Stimulated activated CD4-positive, alpha-beta T cell treated with anti-CD3 and anti-CD28 coated beads, TNF-alpha, amount 100 ng/mL, for 1 hour (primary cell): ENCODE data around the gene EPB41L3.
"Not testable (repeated sequence)": the region's sequence is repeated elsewhere in the genome, so short reads cannot be mapped to it uniquely, and the experiment has no call there.

Experiments used
- DNase-seq, 3 donors: peaks; one replicate each; pipeline ENCODE4 v3.0.0-alpha.2; 2020; ENCODE audit warnings: low read depth in 3 of 3, low spot score in 1 of 3

Gene EPB41L3

DNA sequence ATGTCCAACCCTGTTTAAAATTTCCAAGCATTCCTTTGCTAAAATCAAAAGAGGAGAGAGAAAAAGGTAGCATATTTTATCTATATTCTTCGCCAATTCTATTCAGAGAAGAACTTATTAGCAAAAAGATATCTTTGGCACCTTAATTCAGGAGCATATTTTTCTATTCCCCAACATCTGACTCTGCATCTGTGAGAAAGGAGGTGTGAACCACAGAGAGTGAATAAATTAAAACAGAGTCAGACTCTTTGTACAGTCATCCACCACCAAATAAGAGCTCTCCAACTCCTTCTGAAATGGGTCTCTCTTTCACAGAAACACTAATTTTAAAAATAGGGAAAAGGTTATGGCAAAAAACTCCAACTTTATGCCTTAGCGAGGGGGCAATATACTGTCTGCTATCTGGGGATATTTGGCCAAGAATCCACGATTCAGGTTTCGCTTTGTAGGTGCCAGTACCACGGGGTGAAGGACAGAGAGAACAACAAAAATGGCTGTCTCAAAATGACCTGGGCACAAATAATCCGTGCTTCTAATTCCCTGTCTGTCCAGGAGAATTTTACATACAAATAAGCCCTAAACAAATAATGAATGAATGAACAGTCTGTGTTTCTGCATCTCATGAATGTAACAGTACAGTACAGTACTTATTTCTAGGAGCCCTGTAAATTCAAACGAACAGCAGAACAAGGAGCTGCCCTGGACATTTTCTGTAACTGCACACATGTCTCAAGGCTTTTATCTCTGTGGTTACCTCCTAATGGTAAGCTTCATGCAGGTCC lies 43.4 kb downstream of the EPB41L3 start:
- DNase-seq: no peak

DNA sequence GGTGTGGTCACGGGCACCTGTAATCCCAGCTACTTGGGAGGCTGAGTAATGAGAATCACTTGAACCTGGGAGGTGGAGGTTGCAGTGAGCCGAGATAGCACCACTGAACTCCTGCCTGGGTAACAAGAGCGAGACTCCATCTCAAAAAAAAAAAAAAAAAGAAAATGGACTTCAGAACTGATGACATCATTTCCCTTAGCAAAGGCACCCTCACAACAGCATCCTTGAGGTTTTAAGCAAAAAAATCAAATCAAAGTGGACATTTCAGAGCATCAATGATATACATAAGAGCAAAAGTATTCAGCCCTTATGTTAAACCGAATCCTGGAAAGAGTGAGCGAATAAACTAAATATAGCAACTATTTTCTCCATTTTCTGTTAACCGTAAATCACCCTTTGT lies 45.3 kb downstream of the EPB41L3 start:
- DNase-seq: no peak

DNA sequence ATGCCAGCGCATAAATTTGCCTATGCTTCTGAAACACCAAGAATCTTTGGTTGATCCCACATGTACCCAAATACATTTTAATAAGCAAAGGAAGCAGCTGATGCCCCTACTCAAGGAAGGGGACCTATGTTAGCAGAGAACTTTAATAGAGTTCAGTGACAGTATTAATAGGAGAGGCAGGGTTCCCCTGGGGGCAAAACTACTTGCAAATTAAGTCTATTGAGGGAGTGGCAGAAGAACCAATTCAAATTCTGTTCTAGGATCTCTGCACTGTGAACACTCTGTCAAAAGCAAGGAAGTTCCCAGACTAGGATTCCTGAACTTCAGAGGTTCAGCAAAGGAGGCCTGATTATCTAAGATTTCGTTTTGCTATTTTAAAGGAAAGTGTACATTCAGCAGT lies 47.5 kb downstream of the EPB41L3 start:
- DNase-seq: no peak

DNA sequence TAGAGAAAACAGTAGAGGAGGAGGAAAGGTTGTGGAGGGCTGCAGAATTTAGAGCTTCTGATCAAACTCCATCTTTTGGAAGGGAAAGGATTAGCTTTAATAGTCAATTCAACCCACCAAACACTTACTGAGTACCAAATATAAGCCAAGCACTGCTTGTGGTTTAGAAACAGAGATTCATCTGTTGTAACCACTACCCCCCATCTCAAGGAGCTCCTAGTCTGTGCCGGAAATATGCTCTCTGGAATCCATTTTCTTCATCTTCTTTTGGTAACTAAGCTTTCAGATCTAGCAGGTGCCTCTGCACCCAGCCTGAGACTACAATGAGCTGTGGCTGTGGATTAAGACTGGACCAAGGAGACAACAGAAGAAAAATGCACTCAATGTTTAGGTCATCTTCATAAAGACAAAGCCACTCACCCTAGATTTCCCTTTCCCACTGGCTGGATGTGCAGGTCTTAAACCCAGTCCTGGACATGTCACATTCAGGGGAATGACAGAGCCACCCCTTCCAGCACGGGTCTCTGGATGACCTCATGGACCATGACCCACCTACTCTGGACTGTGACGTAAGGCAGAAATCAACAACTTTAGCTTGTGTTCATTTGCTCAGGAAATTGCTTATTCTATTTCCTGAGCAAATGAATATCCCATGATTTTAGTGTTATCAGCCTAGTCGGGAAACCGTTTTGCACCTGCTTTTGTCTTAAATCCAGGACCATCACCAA lies 52.9 kb downstream of the EPB41L3 start:
- DNase-seq: no peak

DNA sequence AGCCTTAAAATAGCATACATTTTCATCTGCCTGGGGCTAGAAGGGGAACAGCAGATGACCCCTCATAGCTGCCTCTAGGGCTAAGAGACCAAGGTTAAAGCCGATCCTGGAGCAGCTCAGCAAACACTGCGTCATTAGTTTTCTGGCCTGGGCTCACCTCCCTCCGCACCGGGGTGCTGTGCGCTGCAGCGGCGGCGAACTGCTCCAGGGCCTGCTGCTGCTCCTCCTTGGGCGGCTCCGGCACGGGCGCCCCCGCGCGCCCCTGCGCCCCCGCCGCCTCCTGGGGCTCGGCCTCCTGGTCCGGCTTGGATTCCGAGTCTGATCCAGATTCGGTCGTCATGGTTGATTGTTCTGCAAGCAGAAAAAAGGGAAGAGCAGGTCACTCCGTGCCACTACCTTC lies 55.0 kb downstream of the EPB41L3 start:
- no peak for DNase-seq

DNA sequence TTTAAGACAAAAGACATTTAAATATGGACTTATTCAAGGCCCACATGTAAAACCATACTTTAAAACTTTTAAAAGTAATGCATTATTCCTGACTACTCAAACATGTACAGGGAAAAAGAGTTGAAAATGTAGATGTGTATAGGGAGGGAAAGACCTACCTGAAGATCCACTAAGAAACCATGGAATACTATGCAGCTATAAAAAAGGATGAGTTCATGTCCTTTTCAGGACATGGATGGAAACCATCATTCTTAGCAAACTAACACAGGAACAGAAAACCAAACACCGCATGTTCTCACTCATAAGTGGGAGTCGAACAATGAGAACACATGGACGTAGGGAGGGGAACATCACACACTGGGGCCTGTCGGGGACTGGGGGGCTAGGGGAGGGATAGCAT lies 55.8 kb downstream of the EPB41L3 start:
- not testable (repeated sequence) for DNase-seq

DNA sequence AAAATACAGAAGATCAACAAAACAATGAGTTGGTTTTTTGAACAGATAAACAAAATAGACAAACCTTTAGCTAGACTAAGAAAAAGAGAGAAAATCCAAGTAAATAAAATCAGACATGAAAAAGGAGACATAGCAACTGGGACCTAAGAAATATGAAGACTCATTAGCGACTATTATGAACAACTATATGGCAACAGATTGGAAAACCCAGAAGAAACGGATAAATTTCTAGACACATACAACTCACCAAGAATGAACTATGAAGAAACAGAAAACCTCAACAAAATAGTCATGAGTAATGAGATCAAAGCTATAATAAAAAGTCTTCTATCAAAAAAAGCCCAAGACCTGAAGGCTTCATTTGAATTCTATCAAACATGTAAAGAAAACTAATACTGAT lies 59.3 kb downstream of the EPB41L3 start:
- no peak for DNase-seq

DNA sequence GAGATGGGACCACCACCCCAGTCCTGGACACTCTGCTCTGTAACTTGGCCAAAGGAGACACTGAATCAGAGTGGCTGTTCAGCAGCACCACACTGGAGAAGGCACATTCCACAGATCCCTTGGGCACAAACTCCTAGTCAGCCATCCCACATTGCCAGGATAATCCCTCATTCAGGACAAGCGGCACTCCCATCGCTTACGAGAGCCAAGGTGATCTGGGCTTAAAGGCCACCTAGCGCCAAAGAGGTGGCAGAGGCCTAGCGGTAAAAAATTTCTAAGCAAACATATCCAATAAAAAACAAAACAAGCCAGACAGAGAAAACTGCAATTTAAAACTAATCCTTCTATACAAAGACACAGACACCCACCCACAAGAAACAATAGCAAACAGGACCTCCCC lies 62.2 kb downstream of the EPB41L3 start:
- DNase-seq: no peak

DNA sequence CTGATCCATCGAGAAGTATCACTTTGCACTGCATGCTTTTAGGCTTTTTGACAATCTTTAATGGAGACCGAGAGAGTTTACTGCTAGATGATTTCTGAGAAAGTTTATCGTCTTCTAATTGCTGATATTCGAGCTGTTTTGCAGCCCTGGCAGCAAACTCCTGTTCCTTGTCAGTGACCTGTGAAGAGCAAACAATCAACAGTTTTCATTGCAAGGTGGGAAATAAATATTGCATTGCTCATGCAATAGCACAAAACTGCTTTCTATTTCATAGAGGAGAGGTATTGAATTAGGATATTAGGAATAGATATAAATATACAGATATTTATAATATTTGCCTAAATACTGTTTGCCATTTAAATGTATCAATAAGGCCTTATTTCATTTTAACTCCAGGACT lies 65.5 kb downstream of the EPB41L3 start:
- no peak for DNase-seq

DNA sequence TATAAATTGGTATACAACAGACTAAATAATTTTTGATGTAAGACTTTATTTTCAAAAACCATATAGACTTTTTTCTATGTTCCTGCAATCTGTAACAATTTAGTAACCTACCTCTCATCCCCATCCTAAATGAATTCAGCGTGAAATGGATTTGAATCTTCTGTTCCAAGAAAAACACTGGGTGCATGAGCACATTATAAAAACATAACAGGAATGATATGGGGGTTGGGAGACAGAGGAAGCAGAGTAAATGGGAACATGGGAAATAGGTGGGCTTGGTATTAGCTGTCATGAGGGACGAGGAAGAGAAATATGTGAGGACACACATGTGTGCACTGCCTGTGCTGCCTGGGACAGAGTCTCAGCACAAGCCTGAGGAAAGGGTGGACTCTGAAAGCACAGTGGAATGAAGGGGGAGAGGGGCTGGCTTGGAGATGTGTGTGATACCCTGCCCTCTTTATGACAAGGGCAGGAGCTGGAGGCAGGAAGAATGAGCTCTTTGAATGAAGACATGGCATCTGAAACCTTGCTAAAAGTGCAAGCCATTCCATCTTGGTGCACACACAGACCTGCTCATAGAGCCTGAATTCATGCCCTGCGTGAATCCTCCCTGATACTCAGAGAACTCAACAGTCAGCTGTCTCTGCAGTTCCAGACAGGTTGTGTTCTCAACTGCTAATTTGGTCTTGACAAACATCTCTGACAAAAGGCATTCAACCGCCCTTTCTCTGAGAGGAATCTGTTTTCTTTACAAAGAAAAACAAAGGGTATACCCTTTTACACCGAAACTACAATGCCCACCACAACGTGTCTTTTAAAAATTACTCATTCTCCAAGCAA lies 66.6 kb downstream of the EPB41L3 start:
- no peak for DNase-seq

DNA sequence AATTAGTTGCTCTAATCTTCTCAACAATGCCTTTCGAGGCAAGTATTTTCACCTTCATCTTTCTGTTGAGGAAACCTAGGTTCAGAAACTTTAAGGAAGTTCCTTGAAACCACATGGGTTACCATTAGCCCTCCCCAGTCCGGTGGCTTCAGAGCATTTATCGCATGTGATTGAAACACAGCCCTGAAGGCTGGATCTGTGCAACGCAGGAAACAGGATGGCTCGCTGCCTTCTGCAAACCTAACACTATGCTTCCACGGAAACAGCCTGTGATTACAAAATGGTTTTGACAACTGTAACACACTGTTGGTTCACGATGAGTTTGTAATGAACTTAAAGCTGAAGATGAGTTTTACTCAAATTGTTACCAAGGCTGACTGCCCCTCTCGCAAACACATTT lies 68.5 kb downstream of the EPB41L3 start:
- no peak for DNase-seq

DNA sequence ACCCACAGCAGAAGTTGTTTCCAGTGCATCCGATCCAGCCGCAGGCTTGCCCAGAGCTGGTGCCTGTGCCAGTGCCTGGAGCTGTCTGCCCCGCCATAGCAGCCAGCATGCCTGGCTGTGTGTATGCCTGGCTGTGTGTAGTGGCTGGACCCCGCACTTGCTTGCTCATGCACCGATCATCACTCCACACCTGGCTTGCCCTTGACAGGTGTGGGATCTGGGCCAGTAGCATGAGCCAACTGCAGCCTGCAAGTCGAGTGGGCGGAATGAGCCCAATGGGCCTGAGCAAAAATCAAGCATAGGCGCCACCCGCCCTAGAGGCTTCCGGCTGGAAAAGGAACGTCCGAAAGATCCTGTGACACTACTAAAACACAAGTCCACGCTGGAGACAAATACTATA lies 74.5 kb downstream of the EPB41L3 start:
- no peak for DNase-seq

DNA sequence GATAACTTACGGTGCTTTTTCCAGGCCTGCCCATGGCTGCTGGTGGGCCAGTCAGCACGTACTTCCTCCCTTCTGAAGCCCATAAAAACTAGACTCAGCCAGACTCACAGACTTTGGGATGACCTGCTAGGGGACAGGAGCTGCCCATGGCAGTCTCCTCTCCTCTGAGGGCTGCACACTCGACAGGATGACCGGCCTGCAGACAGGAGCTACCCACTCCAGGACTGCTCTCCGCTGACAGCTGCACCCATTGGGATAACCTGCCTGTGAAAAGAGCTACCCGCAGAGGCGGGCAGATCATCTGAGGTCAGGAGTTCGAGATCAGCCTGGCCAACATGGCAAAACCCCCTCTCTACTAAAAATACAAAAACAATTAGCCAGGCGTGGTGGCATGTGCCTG lies 75.4 kb downstream of the EPB41L3 start:
- DNase-seq: no peak

DNA sequence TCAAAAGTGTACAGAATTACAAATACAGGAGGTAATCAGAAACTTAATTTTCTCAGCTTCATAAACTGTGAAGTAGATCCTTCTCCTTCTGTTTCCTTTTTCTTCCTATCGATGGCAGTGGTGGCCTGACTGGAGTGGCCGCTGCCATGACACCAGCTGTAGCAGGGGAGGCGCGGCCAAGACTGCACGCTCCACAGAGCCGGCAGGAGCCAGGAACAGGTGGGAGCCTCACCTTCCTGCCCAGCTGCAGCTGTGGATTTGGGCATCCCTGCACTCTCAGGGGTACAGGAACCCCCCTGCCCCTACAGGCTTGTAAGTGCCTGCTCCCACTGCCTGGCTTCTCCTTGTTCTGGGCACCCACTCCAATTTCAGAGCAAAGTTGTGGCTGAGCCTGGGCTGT lies 76.1 kb downstream of the EPB41L3 start:
- DNase-seq: no peak

DNA sequence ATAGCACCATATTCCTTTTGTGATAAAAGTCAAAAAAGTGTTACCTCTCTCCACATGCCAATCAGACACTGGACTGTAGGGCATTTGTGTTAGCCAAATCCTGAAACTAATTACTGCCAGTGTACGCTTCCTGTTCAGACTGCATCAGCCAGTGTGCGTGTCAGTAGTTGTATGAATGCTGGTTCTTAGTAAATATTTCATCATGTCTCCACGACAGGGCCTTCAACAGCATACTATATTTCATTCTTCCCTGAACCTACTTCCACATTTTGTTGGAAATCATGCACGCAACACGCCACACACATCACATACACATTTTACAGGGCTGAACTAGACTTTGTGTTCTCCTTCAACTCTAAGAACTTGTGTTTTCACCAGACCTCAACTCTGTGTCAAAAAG lies 77.5 kb downstream of the EPB41L3 start:
- DNase-seq: no peak

DNA sequence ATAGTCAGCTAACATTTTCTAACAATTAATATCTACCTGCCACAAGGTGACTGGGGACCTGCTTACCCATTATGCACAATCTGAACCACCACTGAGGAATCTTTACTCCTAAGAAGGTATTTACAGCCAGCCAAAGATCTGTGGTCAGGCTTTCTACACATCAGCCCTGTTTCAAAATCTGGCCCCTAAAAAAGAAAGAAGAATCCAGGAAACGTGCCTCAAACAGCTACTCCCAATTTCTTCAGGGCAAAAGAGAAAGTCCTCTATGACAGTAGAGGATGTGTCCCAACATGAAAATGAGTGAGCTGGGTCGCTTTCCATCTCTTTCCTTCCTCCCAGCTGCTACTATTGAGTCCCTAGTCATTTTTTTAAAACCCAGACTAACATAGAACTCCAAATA lies 79.5 kb downstream of the EPB41L3 start:
- DNase-seq: no peak

DNA sequence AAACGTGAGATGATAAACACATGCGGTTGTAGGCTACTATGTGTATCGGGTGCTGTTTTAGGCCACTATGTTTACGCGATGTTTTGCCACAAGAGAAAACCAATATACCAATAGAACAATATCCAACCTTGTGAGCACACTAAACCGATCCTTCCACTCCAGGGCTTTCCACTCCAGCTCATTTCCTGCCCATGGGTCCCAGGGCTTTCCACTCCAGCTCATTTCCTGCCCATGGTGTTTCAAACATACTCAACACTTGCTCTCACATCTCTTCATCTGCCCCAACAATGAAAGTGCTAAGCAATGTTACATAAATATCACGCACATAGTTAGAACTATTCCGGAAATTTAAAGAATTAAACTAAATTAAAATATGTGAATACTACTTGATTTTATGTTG lies 80.0 kb downstream of the EPB41L3 start:
- DNase-seq: no peak

DNA sequence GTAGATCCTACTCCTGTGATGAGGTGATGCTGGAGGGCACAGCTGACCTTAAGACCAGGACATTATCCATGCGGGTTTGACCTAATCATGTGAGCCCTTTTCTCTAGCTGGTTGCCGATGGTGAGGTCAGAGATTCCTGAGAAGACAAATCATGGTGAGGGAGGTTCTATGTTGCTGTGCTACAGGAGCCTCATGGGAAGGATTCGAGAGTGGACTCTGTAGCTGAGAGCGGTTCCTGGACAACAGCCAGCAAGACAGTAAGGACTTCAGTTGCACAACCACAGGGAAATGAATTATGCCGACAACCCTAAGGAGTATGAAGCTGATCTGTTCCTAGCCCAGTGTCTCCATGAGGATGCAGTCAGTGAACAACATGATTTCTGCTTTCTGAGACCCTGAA lies 80.4 kb downstream of the EPB41L3 start:
- DNase-seq: no peak

DNA sequence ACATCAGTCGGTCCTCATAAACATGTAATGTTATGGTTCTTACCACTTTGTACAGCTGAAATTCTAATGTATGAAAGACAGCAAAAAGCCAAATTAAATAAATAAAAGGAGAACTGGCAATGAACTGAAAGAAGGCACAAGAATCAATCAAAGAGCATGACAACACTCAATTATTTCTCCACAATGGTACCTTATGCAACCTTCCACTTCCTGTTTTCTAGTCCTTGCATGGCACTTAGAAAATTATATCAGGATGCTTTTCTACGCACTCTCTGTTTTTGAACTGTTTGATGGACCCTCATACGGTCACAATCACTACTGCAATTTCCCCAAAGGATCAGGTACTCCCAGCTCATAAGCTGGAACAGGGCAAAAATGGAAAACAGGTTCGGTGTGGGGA lies 81.6 kb downstream of the EPB41L3 start:
- no peak for DNase-seq

DNA sequence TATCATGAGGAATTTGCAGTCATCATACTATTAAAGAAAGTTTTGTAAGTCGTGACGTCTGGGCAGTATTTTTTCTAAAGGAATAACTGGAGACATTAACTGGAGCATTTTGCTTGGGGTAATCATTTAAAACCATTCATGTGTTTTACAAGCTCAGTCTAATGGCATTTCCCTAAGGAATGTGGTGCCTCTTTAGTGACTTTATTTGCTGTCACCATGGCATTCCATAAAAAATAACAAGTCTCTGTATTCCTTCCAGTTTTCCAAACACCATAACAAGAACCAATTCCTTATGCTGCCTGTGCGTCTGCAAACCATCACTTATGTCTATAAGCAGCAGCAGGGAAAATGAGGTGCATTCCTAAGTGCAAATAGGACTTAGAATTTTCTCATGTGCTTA lies 82.8 kb downstream of the EPB41L3 start:
- no peak for DNase-seq

DNA sequence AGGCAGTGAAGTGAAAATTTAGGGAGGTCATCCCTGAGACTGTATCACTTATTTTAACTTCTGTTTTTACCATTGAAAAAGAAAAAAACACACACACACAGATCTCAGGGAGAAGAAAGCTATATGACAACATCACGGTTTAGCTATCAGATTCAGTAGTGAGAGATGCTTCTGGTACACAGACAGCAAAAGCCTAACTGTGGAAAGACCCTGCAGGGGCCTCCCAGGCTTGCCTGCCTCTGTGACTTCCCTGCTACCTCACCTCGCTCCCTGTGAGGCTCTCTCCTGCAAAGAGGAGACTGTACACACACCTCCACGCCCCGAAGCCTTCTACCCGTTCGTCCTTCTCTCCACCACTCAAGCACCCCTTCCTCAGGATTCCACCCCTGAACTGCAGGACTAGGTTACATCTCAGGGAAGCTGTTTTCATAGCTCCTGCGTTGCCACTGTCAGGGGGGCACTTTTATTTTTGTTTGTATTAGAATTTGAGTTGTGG lies 86.3 kb downstream of the EPB41L3 start:
- DNase-seq: no peak
